ENCODE results near the gene PTPRCAP. TPM values are rescaled to one million over a fixed set of nuclear protein-coding genes. Genes with fewer than 3 reads are reported as not detected.
A peak's percentile ranks its signal among the peaks of the same experiment; 100 is the strongest.

Gene PTPRCAP
- total and polyA plus RNA-seq, 7 donors, result 0.71 to 129 (median 2.8) TPM

GRCh38 chr11:67441731-67442351 is 4.4 kb upstream of the PTPRCAP start:
- no peak for TF ChIP-seq POLR2A (IDR thresholded peaks at IDR 0.05)
- TF ChIP-seq POLR2AphosphoS5 (IDR thresholded peaks at IDR 0.05), result no peak
- no peak for TF ChIP-seq EP300 (IDR thresholded peaks at IDR 0.05)
- no peak for TF ChIP-seq CTCF (IDR thresholded peaks at IDR 0.05)
- peaks cover 0 to 48% (median 18%) of the 10 kb centered on the region in 4 donors for H3K36me3 ChIP-seq
- DNase-seq, result no peak
- intact Hi-C loops (cut with DNase I), result no loop called here
- 78 to 83% methylated on average over 28 of the region's 28 CpGs for WGBS, 2 donors
- no peaks in the 10 kb centered on the region for H3K9me3 ChIP-seq
- H3K27me3 ChIP-seq, result no peaks in the 10 kb centered on the region
- H3K4me3 ChIP-seq, result no peak overlapping the region
- H3K4me1 ChIP-seq, result peaks cover 0 to 35% (median 24%) of the 10 kb centered on the region in 4 donors
- H3K27ac ChIP-seq, result peak overlapping the region in 3 of 4 donors; percentile 95 to 98 (median 96)

- Histone ChIP-seq H3K4me1 (peaks cover 0 to 42% (median 27%) of the 10 kb centered on the region in 4 donors), H3K27ac (peak overlapping the region in 2 of 4 donors; percentile 8 to 44), H3K4me3 (no peak overlapping the region), H3K36me3 (peaks cover 0 to 49% (median 18%) of the 10 kb centered on the region in 4 donors), H3K9me3 (no peaks in the 10 kb centered on the region), H3K27me3 (no peaks in the 10 kb centered on the region)
- intact Hi-C loops (cut with DNase I), result no loop called here
- 86 to 91% methylated on average over 21 of the region's 21 CpGs for WGBS, 2 donors
- DNase-seq, result no peak
- TF ChIP-seq POLR2AphosphoS5 (IDR thresholded peaks at IDR 0.05) (no peak), EP300 (IDR thresholded peaks at IDR 0.05) (no peak), CTCF (IDR thresholded peaks at IDR 0.05) (no peak), POLR2A (IDR thresholded peaks at IDR 0.05) (no peak)
Measured at GRCh38 chr11:67441098-67441563, 3.6 kb upstream of the PTPRCAP start.

GRCh38 chr11:67440229-67441097 is 3.0 kb upstream of the PTPRCAP start:
- Histone ChIP-seq H3K9me3 (no peaks in the 10 kb centered on the region), H3K36me3 (peaks cover 0 to 56% (median 20%) of the 10 kb centered on the region in 4 donors), H3K4me1 (peaks cover 0 to 48% (median 30%) of the 10 kb centered on the region in 4 donors), H3K4me3 (no peak overlapping the region), H3K27me3 (no peaks in the 10 kb centered on the region), H3K27ac (peak overlapping the region; percentile 32 to 53 (median 45))
- DNase-seq, result no peak
- 71 to 80% methylated on average over 17 of the region's 17 CpGs for WGBS, 2 donors
- intact Hi-C loops (cut with DNase I), result no loop called here
- TF ChIP-seq CTCF (IDR thresholded peaks at IDR 0.05) (no peak), POLR2AphosphoS5 (IDR thresholded peaks at IDR 0.05) (no peak), EP300 (IDR thresholded peaks at IDR 0.05) (no peak), POLR2A (IDR thresholded peaks at IDR 0.05) (no peak)

GRCh38 chr11:67439321-67440228 is 2.1 kb upstream of the PTPRCAP start:
- no peak for DNase-seq
- Histone ChIP-seq H3K4me3 (no peak overlapping the region), H3K27me3 (no peaks in the 10 kb centered on the region), H3K36me3 (peaks cover 0 to 65% (median 27%) of the 10 kb centered on the region in 4 donors), H3K27ac (peak overlapping the region; percentile 32 to 53 (median 45)), H3K4me1 (peaks cover 0 to 48% (median 31%) of the 10 kb centered on the region in 4 donors), H3K9me3 (no peaks in the 10 kb centered on the region)
- TF ChIP-seq CTCF (IDR thresholded peaks at IDR 0.05) (no peak), EP300 (IDR thresholded peaks at IDR 0.05) (no peak), POLR2AphosphoS5 (IDR thresholded peaks at IDR 0.05) (no peak), POLR2A (IDR thresholded peaks at IDR 0.05) (no peak)
- 74 to 75% methylated on average over 31 of the region's 31 CpGs for WGBS, 2 donors
- intact Hi-C loops (cut with DNase I), result no loop called here
